T-helper 1 cell treated with Interleukin-12 subunit alpha and Interleukin-12 subunit beta and Interleukin-4 antibody, amounts not matched to agents 30 ng/mL and 1 ng/mL, for 36 hours (primary cell): ENCODE results near the gene NOS1AP. TPM values are rescaled to one million over a fixed set of nuclear protein-coding genes. Genes with fewer than 3 reads are reported as not detected.
"Not testable (repeated sequence)": the region's sequence is repeated elsewhere in the genome, so short reads cannot be mapped to it uniquely, and the experiment has no call there.

Source experiments
- intact Hi-C: fragments of 100-400 bp; cut with micrococcal nuclease; formaldehyde crosslinking; loops from one replicate; pipeline ENCODE4 v1.15.1; 2024
- total RNA-seq: library from RNA; stranded (reverse); gene quantifications from 2 replicates; pipeline ENCODE4 v1.2.3, GENCODE V29; 2022

Gene NOS1AP
- total RNA-seq, 1 donor from 2014 or later: not detected

DNA sequence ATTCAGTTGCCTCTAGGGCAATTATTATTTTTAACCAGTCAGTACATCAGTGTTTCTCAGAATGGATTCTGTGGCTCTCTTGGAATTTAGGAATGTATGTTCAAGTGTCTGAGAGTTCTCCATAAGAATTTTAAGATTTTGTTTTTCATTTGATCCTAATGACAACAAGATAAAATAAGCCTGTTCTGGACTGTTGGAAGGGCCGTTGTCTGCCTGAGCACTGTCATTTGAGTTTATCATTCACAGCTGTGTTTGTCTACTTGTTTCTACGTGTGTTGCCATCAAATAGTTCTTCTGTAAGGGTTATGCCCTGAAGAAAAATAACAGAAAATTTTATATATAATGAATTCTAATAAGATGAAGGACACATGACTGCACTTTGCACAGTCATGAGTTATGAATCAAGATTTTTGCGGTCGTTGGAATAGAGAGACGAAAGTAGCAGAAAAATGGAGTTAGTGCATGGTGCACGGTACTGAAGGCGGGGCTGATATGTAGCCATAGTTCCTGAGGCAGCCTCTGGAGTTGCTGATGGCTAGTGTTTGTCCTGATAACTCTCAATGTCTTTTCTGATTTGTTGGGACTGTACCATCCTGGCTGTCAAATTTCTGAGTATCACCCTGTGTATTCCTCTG lies 92.5 kb downstream of the NOS1AP start:
- intact Hi-C loops: no loop called here

DNA sequence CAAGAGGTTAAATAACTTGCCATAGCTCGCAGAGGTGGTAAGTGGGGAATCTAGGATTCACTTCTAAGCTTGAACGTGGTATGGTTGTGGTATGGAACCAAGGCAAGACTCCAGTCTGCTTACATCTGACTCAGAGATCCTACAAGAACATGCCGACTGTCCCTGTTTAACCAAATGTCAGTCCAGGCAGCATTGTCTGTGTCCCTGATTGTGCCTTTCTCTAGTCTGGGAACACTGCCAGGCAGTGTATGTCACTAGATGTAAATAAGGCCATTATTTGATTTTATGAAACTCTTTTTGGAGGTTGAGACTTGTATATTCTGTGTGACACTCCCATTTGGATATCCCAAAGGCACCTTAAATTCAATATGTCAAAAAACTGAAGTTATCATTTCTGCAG lies 96.0 kb downstream of the NOS1AP start:
- intact Hi-C loops: no loop called here

DNA sequence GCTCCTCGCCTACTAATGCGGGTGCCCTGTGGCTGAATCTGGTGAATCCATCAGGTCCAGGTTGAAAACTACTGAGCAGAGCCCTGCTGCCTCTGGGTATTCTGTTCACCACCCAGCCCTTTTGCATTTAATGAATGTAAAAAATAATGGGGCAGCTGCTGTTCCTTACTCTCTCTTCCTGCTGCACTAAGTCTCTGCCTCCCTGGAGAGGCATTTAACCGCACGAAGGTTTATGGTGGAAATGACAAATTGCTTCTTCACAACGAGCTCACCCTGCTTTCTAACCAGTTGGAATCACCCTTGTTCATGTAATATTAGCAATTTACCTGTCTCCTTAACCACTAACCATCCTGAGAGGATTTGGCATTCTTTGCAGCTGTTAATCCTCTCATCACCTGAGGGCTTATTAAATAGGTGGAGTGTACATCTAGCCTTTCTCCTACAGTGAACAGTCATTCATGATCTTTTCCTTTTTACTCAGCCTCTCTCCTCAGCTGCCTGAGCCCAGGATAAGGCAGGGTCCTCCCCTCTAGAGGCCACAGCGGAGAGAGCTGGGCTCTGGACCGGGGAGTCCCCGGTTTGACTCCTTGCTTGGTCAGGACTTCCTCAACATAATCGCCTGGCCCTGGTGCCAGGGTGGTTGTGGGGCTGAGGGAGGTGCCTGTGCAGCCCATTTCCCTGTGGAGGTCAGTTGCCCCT lies 97.6 kb downstream of the NOS1AP start:
- intact Hi-C loops: no loop called here

DNA sequence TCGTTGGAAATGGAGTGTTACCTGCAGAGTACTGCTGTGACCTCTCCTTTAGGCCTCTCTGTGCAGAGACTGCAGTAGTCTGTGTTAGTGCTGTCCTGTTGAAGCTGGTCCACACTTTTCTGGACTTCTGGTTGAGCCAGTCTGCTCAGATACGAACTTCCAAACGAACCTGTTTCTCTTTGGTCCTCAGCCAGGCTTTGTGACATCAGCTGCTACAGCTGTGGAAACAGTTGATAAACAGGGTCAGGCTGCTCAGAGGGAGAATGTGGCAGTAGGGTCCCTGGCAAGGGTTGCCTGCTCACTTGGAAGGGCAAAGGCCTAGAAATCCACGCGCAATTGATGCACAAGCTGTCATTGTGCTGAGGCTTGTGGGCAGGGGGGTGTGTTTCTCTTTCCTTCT lies 98.8 kb downstream of the NOS1AP start:
- intact Hi-C loops: no loop called here

DNA sequence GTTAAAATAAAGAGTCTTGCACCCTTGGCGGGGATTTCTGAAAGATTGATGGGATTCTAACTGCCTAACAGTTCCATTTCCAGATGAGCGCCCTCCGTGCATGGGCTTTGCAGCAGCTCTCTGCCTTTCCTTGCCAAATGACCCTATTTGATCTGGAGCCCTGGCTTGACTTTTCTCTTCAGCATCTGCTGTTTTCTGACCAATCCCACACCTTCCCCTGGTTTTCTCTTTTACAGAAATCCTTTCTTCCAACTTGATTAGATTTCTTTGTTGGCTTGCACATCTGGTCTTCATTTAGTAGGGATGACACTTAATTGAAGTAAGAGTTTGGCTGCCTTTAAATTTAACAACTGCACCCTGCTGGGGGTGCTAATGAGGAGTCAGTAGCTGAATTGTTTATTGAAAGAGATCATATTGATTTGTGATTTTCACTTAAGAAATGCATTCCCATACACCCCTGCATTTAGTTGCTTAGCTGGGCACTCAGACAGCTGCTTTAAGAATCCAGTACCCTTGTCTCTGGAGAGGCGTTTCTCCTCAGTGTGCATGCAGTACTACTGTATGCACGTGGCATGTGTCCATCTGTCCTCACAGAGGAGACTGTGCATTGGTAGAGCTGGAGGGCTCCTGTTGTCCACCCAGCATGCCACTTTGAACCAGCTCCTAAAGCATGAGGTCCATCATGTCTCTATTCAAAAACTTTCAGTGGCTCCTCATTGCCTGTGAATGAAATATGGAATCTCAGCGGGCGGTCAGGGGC lies 99.7 kb downstream of the NOS1AP start:
- intact Hi-C loops: no loop called here

DNA sequence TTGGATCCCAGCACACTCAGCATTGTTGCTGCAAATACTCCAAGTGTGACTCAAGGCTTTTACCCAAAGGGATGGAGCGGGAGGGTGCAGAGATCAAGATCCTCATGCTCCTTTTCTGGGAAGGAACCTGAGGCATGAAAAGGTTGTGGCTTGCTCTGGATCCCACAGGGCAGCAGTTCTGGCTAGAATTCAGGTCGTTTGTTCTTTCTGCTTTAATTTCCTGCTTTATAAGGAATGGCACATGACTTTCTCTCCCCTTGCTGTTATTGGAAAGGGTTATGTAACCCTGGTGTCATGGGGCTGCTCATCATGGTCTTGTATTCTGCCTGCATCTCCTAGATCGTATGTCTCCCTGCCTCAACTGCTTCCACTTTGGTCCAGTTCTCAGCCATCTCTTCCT lies 101.6 kb downstream of the NOS1AP start:
- intact Hi-C loops: no loop called here

DNA sequence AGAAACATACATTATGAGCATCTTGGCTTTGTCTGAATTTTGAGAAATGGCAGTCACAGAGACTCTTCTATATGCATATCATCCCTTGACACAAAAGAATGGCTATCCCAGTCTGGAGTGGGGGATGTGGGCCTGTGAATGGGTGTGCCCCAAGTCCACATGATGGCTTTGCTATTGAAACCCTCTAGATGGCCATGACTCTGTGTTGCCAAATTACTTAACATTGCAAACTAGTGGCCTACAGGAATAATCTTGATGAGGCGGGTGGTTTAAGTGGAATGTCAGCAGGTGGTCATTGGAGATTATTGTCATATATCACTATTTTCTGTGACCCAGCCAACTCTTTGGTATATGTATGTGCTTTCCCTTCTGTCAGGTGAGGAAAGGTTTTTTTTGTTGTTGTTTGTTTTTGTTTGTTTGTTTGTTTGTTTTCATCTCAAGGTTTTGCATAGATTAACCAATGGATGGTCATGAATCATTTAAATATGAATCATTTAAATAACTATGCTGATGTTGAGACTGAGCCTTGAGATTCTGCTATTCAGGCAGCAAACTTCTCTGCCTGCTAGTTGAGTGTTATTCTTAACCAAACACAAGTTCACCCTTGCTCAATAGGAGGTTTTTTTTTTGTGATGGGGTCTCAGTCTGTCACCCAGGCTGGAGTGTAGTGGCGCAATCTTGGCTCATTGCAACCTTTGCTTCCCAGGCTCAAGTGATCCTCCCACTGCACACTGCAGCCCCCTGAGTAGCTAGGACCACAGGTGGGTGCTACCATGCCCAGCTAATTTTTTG lies 103.0 kb downstream of the NOS1AP start:
- intact Hi-C loops: no loop called here

DNA sequence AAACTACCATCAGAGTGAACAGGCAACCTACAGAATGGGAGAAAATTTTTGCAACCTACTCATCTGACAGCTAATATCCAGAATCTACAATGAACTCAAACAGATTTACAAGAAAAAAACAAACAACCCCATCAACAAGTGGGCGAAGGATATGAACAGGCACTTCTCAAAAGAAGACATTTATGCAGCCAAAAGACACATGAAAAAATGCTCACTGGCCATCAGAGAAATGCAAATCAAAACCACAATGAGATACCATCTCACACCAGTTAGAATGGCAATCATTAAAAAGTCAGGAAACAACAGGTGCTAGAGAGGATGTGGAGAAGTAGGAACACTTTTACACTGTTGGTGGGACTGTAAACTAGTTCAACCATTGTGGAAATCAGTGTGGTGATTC lies 104.1 kb downstream of the NOS1AP start:
- intact Hi-C loops: not testable (repeated sequence)

DNA sequence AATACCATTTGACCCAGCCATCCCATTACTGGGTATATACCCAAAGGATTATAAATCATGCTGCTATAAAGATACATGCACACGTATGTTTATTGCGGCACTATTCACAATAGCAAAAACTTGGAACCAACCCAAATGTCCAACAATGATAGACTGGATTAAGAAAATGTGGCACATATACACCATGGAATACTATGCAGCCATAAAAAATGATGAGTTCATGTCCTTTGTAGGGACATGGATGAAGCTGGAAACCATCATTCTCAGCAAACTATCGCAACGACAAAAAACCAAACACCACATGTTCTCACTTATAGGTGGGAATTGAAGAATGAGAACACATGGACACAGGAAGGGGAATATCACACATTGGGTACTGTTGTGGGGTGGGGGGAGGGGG lies 104.5 kb downstream of the NOS1AP start:
- intact Hi-C loops: not testable (repeated sequence)

DNA sequence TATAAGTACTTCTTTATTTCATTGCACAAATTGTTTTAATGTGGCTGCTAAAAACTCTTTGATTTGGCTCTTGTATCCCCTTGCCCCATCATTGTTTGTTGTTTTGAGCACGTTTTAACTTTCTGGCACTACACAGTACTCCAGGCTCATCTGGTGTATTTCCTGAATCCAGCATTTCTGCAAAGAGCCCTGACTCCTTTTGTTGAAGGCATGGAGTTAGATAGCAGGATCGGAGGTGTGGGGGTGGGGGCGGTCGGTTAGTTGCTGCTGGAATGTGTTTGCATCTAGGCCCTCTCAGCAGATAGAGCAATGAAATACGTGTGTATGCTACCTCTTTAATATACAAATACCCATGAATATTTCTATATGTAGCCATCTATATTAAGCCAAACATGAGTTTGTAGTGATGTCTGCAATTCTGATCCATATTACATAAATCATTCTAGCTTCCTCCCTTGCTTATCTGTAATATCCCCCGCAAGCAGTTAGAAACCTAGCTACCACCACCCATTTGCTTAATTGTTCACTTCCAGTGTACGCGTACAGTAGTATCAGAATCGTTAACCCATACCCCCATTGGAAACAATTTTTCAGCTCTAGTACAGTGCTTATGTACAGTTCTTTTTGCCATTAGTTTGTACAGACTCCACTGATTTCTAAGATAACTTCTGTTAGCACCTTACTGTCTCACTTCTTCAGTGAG lies 106.0 kb downstream of the NOS1AP start:
- intact Hi-C loops: no loop called here

DNA sequence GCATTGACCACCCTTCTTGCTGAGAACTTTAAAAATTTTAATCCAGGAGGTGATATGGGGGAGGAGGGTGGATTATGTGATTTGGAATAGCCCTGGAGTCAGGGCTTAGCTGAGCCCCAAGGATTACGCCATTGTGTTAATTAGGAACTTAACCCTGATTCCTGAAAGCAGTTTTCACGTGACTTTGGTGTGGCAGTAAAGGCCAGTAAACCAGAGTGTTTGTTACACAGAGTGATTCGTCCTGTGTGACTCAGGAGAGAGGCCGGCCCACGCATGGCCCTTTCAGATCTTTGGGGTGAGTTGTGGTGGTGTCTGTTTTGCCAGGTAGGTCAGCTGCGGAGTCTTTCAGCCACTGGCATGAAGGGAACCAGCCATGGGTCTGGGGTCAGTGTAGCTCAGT lies 107.6 kb downstream of the NOS1AP start:
- intact Hi-C loops: no loop called here

DNA sequence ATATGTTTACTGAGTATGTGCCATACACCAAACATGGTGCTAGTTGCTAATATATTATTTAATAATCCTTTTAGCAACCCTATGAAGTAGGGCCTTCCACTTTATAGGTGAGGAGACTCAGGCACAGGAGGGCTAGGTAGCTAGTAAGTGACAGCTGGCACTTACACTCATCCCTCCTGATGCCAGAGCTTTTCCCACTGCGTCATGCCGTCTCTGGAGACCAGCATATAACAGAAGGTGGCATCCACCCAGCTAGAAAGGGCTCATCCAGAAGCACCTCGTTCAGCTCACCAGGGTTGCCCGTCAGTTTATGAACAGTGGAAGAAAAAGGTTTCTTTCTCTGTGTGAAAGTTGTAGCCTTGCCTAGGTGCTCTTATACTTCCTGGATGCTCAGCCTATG lies 108.9 kb downstream of the NOS1AP start:
- intact Hi-C loops: no loop called here

DNA sequence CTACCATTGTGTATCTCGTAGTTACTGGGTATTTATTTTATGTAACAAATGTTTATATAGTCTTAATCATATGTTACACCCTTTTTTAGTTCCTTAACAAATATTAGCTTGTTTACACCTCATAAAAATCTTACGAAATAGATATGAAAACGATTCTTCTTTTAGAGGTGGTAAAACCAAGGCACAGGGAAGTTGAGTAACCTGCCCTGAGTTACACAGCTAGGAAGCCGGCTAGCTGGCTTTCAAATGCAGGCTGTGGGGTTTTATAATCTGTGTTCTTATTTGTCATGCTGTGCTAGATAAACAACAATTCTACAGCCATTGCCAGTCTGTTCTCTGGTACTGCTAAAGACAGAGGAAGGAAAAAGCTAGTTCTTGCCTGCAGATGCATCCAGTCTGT lies 109.6 kb downstream of the NOS1AP start:
- intact Hi-C loops: no loop called here

DNA sequence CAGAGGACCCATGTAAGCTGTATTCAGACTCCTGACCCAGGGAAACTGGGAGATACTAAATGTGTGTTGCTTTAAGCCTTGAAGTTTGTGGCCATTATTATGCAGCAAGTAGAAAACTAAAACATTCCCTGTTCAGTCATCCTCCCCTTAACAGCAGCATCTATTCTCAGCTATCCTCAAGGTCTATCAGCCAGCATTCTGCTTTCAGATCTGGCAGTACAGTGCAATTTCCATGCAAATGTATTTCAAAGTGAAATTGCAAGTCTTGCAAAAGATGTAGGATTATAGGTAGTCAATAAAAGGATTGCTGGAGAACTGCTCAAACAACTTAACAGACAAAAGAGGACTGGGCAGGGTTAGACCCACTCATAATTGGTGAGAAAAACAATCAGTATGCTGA lies 111.3 kb downstream of the NOS1AP start:
- intact Hi-C loops: no loop called here

DNA sequence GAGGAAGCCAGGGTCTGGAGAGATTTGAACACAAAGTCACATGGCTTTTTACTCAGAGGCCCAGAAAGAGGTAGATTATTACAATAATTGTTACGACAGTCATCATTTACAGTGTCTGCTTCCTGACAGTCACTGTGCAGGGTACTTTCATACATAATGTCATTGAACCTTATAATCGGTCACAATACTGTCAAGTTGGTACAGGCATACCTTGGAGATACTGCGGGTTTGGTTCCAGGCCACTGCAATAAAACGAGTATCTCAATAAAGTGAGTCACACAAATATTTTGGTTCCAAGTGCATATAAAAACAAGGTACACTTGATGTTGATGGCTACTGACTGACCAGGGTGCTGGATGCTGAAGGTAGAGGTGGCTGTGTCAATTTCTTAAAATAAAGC lies 112.6 kb downstream of the NOS1AP start:
- intact Hi-C loops: no loop called here

DNA sequence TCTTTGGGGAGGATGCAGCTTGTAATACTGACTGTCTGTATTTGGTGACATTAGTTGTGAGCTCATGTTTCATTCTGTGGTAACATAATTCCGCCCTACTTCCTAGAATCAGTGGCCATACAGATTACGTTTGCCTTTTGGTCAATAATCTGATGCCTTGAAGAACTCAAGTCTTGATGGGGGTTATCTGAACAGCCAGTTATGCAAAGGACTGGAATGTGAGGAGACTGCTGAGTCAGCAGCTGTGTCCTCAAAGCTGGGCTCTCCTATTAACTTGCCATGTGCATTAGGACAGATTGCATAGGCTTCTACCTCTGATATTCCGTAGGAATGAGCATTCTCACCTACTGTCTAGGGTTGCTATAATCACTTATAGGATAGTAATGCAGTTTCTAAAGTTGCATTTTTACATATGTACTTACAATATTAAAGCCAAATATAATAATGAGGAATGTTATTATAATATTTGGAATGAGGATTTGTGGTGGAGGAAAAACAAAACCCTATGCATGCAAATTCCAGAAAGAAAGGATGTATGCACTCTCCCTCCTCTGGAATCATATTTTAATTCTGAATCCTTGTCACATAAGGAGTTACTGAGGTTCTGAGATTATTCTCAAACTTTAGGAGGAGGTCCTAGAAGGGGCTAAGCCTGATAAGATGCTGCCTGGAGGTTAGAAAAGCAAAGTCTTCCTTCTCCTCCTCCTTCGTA lies 116.0 kb downstream of the NOS1AP start:
- intact Hi-C loops: no loop called here

DNA sequence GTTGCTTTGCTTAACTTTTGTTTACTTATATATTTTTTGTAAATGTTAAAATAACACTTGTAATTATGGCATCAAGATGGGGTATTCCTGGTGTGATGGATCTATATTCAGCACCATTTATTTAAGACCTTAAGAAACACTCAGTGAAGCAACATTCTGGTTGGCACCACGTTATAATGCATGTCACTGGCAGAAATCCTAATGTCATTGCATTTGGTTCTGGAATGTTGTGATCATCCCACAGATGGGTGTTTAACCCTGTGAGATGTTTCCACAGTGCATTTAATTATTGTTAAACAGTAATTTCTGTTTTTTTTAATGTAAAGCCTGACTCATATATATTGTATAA lies 116.5 kb downstream of the NOS1AP start:
- intact Hi-C loops: no loop called here

DNA sequence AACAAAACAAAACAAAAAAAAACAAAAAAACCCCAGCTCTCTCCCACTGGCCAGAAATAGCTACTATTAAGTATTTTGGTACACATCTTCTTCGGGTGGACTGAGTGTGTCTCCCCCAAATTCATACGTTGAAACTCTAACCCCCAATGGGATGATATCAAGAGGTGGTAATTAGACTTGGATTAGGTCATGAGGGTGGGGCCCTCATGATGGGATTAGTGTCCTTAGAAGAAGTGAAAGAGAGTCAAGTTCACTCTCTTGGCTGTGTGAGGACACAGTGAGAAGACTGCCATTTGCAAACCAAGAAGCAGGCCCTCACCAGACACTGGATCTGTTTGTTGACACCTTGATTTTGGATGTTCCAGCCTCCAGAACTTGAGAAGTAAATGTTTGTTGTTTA lies 116.9 kb downstream of the NOS1AP start:
- intact Hi-C loops: no loop called here

DNA sequence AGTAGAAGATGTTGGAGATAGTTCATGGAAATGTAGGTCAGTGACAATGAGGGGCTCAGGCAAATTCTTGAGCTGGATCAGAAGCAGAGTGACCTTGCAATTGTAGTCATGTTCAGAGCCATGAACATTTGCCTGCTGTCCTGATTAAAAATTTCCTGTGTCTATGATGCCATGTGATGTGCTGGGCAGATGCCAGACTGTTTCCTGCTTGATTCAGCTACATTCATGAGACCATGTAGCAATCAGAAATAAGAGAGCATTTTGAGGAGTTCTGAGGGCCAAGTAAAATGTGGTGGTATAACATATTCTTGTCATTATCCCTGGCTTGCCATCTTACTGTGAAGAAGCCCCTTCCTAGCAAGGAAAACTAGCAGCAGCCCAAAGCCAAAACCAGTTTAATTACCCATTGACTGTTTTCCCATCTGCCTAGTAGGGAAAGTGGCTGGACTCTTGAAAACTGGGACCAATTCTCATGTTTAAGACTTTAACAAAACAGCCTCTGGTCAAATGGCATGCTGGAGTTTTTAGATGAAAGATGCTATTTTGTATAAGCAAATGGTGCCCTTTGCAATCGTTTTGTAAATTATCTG lies 118.3 kb downstream of the NOS1AP start:
- intact Hi-C loops: no loop called here

DNA sequence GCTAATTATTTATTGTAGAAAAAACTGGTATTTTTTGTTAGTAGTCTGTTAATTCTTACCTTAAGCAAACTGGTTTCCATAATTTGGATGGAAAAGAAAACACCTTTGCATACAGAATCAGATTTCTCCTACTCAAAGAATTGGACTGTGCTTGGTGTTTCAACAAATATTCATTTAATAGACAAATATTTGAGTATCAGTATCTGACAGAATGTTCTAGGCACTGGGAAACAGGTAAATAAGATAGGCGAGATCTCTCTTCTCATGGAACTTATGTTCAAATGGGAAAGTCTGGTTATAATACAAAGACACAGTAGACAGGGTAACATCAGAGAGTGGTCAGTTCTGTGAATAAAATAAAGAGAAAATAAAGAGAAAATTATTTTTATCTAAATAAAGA lies 119.9 kb downstream of the NOS1AP start:
- intact Hi-C loops: no loop called here
